Hepatocyte (in vitro differentiated cells): ENCODE results near the gene MPP3. TPM values are rescaled to one million over a fixed set of nuclear protein-coding genes. Genes with fewer than 3 reads are reported as not detected.

Source experiments
- DNase-seq: peaks from one replicate; pipeline ENCODE4 v3.0.0-alpha.2; 2016; ENCODE audit warnings: low spot score
- H2AFZ ChIP-seq: fragments of 200-600 bp; sonication (generic); 2 replicates; pipeline ENCODE4 v1.6.0; 2016; ENCODE audit warnings: antibody characterized with exemption, mild to moderate bottlenecking
- H3K27ac ChIP-seq: fragments of 200-600 bp; sonication (generic); 2 replicates; pipeline ENCODE4 v1.5.1; 2016; ENCODE audit warnings: mild to moderate bottlenecking
- H3K27me3 ChIP-seq: fragments of 200-600 bp; sonication (generic); 2 replicates; pipeline ENCODE4 v1.6.1; 2016
- H3K36me3 ChIP-seq: fragments of 200-600 bp; sonication (generic); replicated peaks from 2 replicates; pipeline ENCODE4 v1.5.1; 2016; ENCODE audit warnings: low read depth; ENCODE audit not compliant: insufficient read depth
- H3K4me1 ChIP-seq: fragments of 200-600 bp; sonication (generic); 2 replicates; pipeline ENCODE4 v1.5.1; 2016; ENCODE audit warnings: mild to moderate bottlenecking, moderate library complexity; ENCODE audit not compliant: insufficient read depth
- H3K4me2 ChIP-seq: fragments of 200-600 bp; sonication (generic); 2 replicates; pipeline ENCODE4 v1.6.0; 2016
- H3K4me3 ChIP-seq: fragments of 200-600 bp; sonication (generic); 2 replicates; pipeline ENCODE4 v1.5.1; 2016; ENCODE audit warnings: mild to moderate bottlenecking
- H3K79me2 ChIP-seq: fragments of 200-600 bp; sonication (generic); 2 replicates; pipeline ENCODE4 v1.6.0; 2017; ENCODE audit warnings: mild to moderate bottlenecking
- H3K9me2 ChIP-seq: fragments of 200-600 bp; sonication (generic); replicated peaks from 2 replicates; pipeline ENCODE4 v1.6.0; 2017; ENCODE audit warnings: mild to moderate bottlenecking; ENCODE audit not compliant: insufficient read depth
- H3K9me3 ChIP-seq: fragments of 200-600 bp; sonication (generic); 2 replicates; pipeline ENCODE4 v1.5.1; 2016; ENCODE audit warnings: low read depth, mild to moderate bottlenecking
- H4K20me1 ChIP-seq: fragments of 200-600 bp; sonication (generic); 2 replicates; pipeline ENCODE4 v1.6.0; 2016; ENCODE audit warnings: mild to moderate bottlenecking; ENCODE audit not compliant: insufficient read depth, poor library complexity, severe bottlenecking
- CTCF ChIP-seq: fragments of 200-600 bp; sonication (generic); IDR thresholded peaks from 2 replicates; pipeline ENCODE4 v1.5.1; 2016; ENCODE audit warnings: antibody characterized with exemption, mild to moderate bottlenecking; ENCODE audit not compliant: poor library complexity
- EZH2 ChIP-seq: fragments of 200-600 bp; sonication (generic); IDR thresholded peaks from 2 replicates; pipeline ENCODE4 v1.6.1; 2016; ENCODE audit warnings: antibody characterized with exemption, mild to moderate bottlenecking, borderline replicate concordance
- EZH2phosphoT487 ChIP-seq: fragments of 200-600 bp; sonication (generic); IDR thresholded peaks from one replicate; pipeline ENCODE4 v1.6.1; 2018; ENCODE audit warnings: antibody characterized with exemption, mild to moderate bottlenecking, low read depth, moderate library complexity; ENCODE audit not compliant: unreplicated experiment, severe bottlenecking
- WGBS: methylation state at CpG from one replicate; pipeline ENCODE4 v1.1.6; 2016; ENCODE audit warnings: low lambda C conversion rate; ENCODE audit errors: missing lambda C conversion rate; 5-methylcytosine and 5-hydroxymethylcytosine counted together
- polyA plus RNA-seq: library from polyadenylated mRNA; unstranded; fragments of >200 nt; fragmentation: Nextera tagmentation; extraction: Ambion mirVana; gene quantifications from 2 replicates; pipeline ENCODE4 v1.2.1, GENCODE V29; 2016
- total RNA-seq: library from RNA; depleted of rRNA; stranded (reverse); fragments of >200 nt; gene quantifications from 2 replicates; pipeline ENCODE4 v1.2.3, GENCODE V29; 2014

MPP3 gene
- total and polyA plus RNA-seq, 2 experiments from 2014 or later = 3.2 to 5.1 TPM

GRCh38 chr17:43860077-43860725 is 27.3 kb upstream of the MPP3 start:
- Histone ChIP-seq H3K27me3 (no peaks in the 10 kb centered on the region), H3K36me3 (no peaks in the 10 kb centered on the region), H3K9me2 (no peaks in the 10 kb centered on the region), H3K4me2 (no peak overlapping the region), H3K4me1 (no peaks in the 10 kb centered on the region), H2AFZ (no peak overlapping the region), H3K27ac (no peak overlapping the region), H3K9me3 (no peaks in the 10 kb centered on the region), H4K20me1 (no peaks in the 10 kb centered on the region), H3K4me3 (no peak overlapping the region), H3K79me2 (no peaks in the 10 kb centered on the region)
- WGBS = 91% methylated on average over 12 of the region's 12 CpGs
- no peak for DNase-seq
- TF ChIP-seq CTCF = no peak
- TF ChIP-seq EZH2phosphoT487 = no peak
- no peak for TF ChIP-seq EZH2

DNA sequence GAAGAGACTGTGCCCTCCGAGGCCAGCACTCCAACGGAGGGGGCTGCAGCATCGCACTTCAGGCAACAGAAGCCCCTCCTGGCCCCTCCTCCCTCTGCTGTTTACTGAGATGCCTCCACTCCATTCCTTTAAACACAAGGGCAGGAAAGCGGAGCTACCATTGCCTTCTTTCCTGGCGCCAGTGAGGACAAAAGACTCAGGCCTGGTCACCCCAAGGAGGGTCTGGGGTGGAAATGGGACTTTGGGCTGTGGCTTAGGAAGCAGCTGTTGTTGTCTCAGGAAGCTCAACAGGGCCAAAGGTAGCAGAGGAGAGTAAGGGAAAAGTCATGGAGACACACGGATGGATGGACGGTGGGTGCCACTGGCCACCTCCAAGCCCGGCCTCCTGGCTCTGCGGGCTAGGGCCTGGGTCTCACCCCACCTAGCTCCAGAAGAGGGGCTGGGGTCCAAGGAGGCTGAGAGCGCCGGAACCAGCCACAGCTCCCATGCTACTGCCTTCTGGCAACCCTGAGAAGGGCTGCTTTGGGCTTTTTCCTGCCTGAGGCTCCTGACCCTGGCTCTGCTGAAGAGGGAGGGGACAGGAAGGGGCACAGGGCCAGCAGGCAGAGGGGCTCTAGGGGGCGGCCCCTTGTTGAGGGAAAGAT is 25.1 kb upstream of the MPP3 start:
- no peak for DNase-seq
- 84% methylated on average over 12 of the region's 12 CpGs for WGBS
- no peak overlapping the region for H3K4me2 ChIP-seq
- no peaks in the 10 kb centered on the region for H3K79me2 ChIP-seq
- H3K36me3 ChIP-seq = no peaks in the 10 kb centered on the region
- no peaks in the 10 kb centered on the region for H3K4me1 ChIP-seq
- H3K4me3 ChIP-seq = no peak overlapping the region
- no peak overlapping the region for H2AFZ ChIP-seq
- no peaks in the 10 kb centered on the region for H3K9me2 ChIP-seq
- peaks cover 4% of the 10 kb centered on the region for H3K27me3 ChIP-seq
- TF ChIP-seq CTCF (no peak), EZH2phosphoT487 (no peak), EZH2 (no peak)
- no peaks in the 10 kb centered on the region for H4K20me1 ChIP-seq
- H3K9me3 ChIP-seq = no peaks in the 10 kb centered on the region
- no peak overlapping the region for H3K27ac ChIP-seq

DNA sequence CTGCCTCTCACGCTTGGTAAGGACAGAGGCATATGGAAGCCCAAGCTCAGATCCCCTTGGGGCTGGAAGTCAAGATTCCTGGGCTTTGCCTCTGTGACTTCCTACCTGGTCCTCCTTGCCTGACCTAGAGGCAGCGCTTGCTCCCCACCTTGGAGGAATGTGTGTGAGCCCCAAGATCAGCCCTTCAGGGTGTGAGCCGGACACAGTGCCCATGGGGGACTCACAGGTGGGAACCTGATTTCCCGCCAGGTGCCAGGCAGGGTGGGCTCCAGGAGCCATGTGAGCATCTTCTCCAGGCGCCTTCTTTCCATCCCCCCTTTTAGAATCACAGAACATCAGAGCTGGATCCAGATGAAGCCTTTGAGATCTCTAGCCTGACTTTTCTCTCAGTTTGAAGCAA is 24.2 kb upstream of the MPP3 start:
- H3K4me3 ChIP-seq = no peak overlapping the region
- H3K4me2 ChIP-seq = no peak overlapping the region
- H3K4me1 ChIP-seq = no peaks in the 10 kb centered on the region
- no peaks in the 10 kb centered on the region for H4K20me1 ChIP-seq
- no peak for TF ChIP-seq EZH2
- no peak for TF ChIP-seq CTCF
- TF ChIP-seq EZH2phosphoT487 = no peak
- WGBS = 96% methylated on average over 5 of the region's 5 CpGs
- no peaks in the 10 kb centered on the region for H3K79me2 ChIP-seq
- H3K27me3 ChIP-seq = peaks cover 4% of the 10 kb centered on the region
- H3K36me3 ChIP-seq = no peaks in the 10 kb centered on the region
- no peak overlapping the region for H2AFZ ChIP-seq
- H3K9me2 ChIP-seq = no peaks in the 10 kb centered on the region
- H3K9me3 ChIP-seq = no peaks in the 10 kb centered on the region
- no peak overlapping the region for H3K27ac ChIP-seq
- DNase-seq = no peak
